Stomach (tissue), 4 donors: ENCODE results near the gene REP15.

ENCODE experiments used
- CTCF ChIP-seq, 7 experiments: fragments of 450-650 bp in 4 of 7; fragments of 200-600 bp in 3 of 7; sonication (generic) in 3 of 7; IDR thresholded peaks; one replicate each; pipeline ENCODE4 v1.5.1; 2016 to 2019; ENCODE audit warnings: antibody characterized with exemption in 7 of 7, control low read depth in 2 of 7, mild to moderate bottlenecking in 1 of 7
- POLR2A ChIP-seq, 4 donors: fragments of 450-650 bp; IDR thresholded peaks; one replicate each; pipeline ENCODE4 v1.6.1; 2016; ENCODE audit warnings: antibody characterized with exemption in 4 of 4, control low read depth in 2 of 4, mild to moderate bottlenecking in 1 of 4, moderate library complexity in 1 of 4
- POLR2AphosphoS5 ChIP-seq, 3 donors: sonication (generic); formaldehyde crosslinking; IDR thresholded peaks; one replicate each; pipeline ENCODE4 v1.6.1; 2016; ENCODE audit warnings: antibody characterized with exemption in 3 of 3

- TF ChIP-seq CTCF (IDR thresholded peaks at IDR 0.05) (no peak), POLR2AphosphoS5 (IDR thresholded peaks at IDR 0.05) (no peak), POLR2A (IDR thresholded peaks at IDR 0.05) (no peak)
Measured at GRCh38 chr12:27672051-27672450, 24.2 kb upstream of the REP15 start.
